Neural progenitor cell (in vitro differentiated cells): Measurements from ENCODE around the gene IL1R2.

ENCODE experiments used
- CTCF ChIP-seq: fragments of 200-600 bp; sonication (generic); IDR thresholded peaks from 2 replicates; pipeline ENCODE4 v1.5.1; 2017; ENCODE audit warnings: antibody characterized with exemption, mild to moderate bottlenecking
- EZH2phosphoT487 ChIP-seq: fragments of 200-600 bp; sonication (generic); IDR thresholded peaks from 2 replicates; pipeline ENCODE4 v1.6.1; 2017; ENCODE audit warnings: antibody characterized with exemption

DNA sequence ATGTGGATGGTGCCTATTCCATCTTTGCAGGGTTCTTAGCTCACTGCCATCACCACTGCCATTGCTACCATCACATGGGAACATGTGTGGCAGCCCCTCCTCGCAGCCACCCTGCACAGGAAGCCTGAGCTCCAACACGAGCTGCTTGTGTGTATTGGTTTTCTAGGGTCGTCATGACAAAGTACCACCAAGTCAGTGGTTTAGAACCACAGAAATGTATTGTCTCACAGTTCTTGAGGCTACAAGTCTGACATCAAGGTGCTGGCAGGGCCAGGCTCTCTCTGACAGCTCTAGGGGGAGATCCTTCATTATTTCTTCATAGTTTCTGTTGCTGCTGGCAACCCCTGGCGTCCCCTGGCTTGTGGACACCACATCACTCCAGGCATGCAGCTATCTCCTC is 10.3 kb upstream of the IL1R2 start:
- TF ChIP-seq CTCF (no peak), EZH2phosphoT487 (no peak)
